ENCODE results near the gene MRPL52.

GRCh38 chr14:22875003-22875747, 45.5 kb downstream of the MRPL52 start:
- TF ChIP-seq CTCF (IDR thresholded peaks at IDR 0.05) (no peak), POLR2A (IDR thresholded peaks at IDR 0.05) (no peak)

Data from lower leg skin (tissue), 3 donors.